HL-60 (cell line): ENCODE data around the gene HINT1.

Source experiments
- DNase-seq, 2 experiments: peaks; one replicate each; pipeline ENCODE4 v3.0.0-alpha.2; 2010 to 2020; ENCODE audit warnings: low read depth in 1 of 2, low spot score in 1 of 2
- H3K27ac ChIP-seq: fragments of 250-450 bp; sonication (Bioruptor Pico); replicated peaks from 2 replicates; pipeline ENCODE4 v1.5.1; 2020; ENCODE audit warnings: mild to moderate bottlenecking, moderate library complexity
- H3K27me3 ChIP-seq: fragments of 250-450 bp; sonication (Bioruptor Pico); 2 replicates; pipeline ENCODE4 v1.5.1; 2021; ENCODE audit warnings: mild to moderate bottlenecking, moderate library complexity; ENCODE audit not compliant: insufficient read depth, poor library complexity, severe bottlenecking
- H3K4me3 ChIP-seq: replicated peaks from 2 replicates; pipeline ENCODE4 v1.5.1; 2011; ENCODE audit warnings: mild to moderate bottlenecking, control low read depth, low read length; ENCODE audit not compliant: insufficient read depth
- GABPA ChIP-seq: IDR thresholded peaks from 2 replicates; pipeline ENCODE4 v1.6.1; 2012; ENCODE audit warnings: low read depth
- POLR2AphosphoS5 ChIP-seq: IDR thresholded peaks from 2 replicates; pipeline ENCODE4 v1.6.1; 2012; ENCODE audit warnings: low read depth
- SPI1 ChIP-seq: IDR thresholded peaks from 2 replicates; pipeline ENCODE4 v1.6.1; 2012; ENCODE audit warnings: low read depth, mild to moderate bottlenecking, borderline replicate concordance
- TF ChIP-seq, protein P1 (sequence below): IDR thresholded peaks from 2 replicates; pipeline ENCODE4 v1.6.1; 2012; ENCODE audit warnings: low read depth; ENCODE audit not compliant: insufficient replicate concordance
- TF ChIP-seq, protein P2 (sequence below): IDR thresholded peaks from one replicate; pipeline ENCODE4 v1.5.1; 2011; ENCODE audit warnings: low read length, control low read depth, inconsistent platforms; ENCODE audit not compliant: insufficient read depth

HINT1 gene

DNA sequence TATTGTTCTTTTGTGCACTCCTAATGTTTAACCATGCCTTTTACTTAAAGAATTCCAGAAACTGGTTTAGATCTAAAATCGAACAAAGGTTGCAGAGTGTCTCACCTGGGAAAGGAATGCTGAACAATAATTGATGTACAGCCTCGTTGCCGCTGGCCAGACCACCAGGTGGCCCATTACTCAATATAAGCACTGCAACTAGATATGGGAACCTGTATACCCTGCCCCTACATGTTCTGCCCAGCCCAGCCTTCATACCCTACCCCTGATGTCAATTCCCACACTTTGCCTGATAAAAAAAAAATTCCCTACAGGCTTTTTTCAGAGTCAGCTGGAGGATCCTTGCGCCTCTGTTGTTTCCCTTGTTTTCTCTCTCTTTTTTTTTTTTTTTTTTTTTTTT is 13.8 kb downstream of the HINT1 start:
- no peak overlapping the region for H3K27ac ChIP-seq
- H3K4me3 ChIP-seq, result no peak overlapping the region
- no peak for DNase-seq
- TF ChIP-seq POLR2AphosphoS5, result no peak
- TF ChIP-seq, protein P1, sequence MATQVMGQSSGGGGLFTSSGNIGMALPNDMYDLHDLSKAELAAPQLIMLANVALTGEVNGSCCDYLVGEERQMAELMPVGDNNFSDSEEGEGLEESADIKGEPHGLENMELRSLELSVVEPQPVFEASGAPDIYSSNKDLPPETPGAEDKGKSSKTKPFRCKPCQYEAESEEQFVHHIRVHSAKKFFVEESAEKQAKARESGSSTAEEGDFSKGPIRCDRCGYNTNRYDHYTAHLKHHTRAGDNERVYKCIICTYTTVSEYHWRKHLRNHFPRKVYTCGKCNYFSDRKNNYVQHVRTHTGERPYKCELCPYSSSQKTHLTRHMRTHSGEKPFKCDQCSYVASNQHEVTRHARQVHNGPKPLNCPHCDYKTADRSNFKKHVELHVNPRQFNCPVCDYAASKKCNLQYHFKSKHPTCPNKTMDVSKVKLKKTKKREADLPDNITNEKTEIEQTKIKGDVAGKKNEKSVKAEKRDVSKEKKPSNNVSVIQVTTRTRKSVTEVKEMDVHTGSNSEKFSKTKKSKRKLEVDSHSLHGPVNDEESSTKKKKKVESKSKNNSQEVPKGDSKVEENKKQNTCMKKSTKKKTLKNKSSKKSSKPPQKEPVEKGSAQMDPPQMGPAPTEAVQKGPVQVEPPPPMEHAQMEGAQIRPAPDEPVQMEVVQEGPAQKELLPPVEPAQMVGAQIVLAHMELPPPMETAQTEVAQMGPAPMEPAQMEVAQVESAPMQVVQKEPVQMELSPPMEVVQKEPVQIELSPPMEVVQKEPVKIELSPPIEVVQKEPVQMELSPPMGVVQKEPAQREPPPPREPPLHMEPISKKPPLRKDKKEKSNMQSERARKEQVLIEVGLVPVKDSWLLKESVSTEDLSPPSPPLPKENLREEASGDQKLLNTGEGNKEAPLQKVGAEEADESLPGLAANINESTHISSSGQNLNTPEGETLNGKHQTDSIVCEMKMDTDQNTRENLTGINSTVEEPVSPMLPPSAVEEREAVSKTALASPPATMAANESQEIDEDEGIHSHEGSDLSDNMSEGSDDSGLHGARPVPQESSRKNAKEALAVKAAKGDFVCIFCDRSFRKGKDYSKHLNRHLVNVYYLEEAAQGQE, result no peak
- H3K27me3 ChIP-seq, result no peaks in the 10 kb centered on the region

DNA sequence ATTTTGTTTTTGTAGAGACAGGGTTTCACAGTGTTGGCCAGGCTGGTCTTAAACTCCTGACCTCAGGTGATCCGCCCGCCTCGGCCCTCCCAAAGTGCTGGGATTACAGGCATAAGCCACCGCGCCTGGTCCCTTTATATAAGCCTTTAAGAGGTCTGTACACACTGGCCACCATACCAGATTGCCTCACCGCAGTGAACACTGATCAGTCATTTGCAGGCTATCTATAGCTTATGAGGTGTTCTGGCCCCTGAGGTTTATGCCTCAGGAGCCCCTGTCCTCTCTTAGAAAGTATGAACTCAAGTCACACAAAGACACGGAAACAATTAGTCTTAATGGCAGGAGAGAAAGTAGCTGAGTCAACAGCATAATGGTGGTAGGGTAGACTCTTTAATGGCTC is 14.6 kb downstream of the HINT1 start:
- H3K4me3 ChIP-seq, result no peak overlapping the region
- H3K27me3 ChIP-seq, result no peaks in the 10 kb centered on the region
- TF ChIP-seq POLR2AphosphoS5, result no peak
- no peak for TF ChIP-seq GABPA
- TF ChIP-seq, protein P1, result no peak
- no peak for TF ChIP-seq SPI1
- TF ChIP-seq, protein P2, sequence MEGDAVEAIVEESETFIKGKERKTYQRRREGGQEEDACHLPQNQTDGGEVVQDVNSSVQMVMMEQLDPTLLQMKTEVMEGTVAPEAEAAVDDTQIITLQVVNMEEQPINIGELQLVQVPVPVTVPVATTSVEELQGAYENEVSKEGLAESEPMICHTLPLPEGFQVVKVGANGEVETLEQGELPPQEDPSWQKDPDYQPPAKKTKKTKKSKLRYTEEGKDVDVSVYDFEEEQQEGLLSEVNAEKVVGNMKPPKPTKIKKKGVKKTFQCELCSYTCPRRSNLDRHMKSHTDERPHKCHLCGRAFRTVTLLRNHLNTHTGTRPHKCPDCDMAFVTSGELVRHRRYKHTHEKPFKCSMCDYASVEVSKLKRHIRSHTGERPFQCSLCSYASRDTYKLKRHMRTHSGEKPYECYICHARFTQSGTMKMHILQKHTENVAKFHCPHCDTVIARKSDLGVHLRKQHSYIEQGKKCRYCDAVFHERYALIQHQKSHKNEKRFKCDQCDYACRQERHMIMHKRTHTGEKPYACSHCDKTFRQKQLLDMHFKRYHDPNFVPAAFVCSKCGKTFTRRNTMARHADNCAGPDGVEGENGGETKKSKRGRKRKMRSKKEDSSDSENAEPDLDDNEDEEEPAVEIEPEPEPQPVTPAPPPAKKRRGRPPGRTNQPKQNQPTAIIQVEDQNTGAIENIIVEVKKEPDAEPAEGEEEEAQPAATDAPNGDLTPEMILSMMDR, result no peak
- no peak overlapping the region for H3K27ac ChIP-seq
- no peak for DNase-seq

DNA sequence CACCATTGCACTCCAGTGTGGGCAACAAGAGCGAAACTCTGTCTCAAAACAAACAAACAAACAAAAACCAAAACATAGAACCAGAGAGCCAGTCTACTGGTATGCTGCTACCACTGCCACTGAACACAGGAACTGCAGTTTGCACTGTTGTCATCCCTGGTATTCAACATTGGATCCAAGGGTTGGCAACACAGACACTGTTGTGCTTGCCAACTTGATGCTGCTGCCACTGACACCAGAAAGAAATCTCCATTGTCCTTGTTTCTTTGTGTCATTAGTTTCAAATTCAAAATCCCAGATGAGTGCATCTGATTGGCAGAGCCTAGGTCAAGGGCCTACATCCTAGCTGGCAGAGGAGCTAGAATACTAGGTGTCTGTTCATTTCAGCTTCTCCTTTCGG is 16.2 kb downstream of the HINT1 start:
- Histone ChIP-seq H3K4me3 (no peak overlapping the region), H3K27ac (no peak overlapping the region), H3K27me3 (no peaks in the 10 kb centered on the region)
- TF ChIP-seq, protein P2, result no peak
- TF ChIP-seq POLR2AphosphoS5, result no peak
- TF ChIP-seq SPI1, result no peak
- TF ChIP-seq, protein P1, result no peak
- no peak for TF ChIP-seq GABPA
- DNase-seq, result no peak

DNA sequence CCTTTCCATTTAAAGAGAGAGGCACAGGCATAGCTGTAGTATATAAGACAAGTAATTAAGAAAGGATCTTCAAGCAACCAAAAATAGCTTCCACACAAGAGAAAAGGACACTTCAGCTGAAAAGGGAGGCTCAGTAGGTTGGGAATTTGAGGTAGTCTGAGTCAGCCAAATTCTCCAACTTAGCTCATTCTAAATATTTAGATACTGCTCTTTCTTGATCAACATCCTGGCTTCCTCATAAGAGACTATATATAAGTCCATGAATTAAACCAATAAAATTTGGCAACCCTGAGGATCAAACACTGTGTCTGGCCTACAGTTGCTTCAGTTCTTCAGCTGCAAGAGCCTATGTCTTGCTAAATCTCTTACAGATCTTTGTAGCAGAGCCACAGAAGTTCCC is 17.8 kb downstream of the HINT1 start:
- H3K27ac ChIP-seq, result no peak overlapping the region
- TF ChIP-seq, protein P1, result no peak
- TF ChIP-seq SPI1, result no peak
- no peak overlapping the region for H3K4me3 ChIP-seq
- H3K27me3 ChIP-seq, result no peaks in the 10 kb centered on the region
- DNase-seq, result no peak
